ENCODE data around the gene MAP3K12. TPM values are rescaled to one million over a fixed set of nuclear protein-coding genes. Genes with fewer than 3 reads are reported as not detected.

The MAP3K12 gene
- total RNA-seq, 1 donor from 2014 or later = 11.1 TPM

DNA sequence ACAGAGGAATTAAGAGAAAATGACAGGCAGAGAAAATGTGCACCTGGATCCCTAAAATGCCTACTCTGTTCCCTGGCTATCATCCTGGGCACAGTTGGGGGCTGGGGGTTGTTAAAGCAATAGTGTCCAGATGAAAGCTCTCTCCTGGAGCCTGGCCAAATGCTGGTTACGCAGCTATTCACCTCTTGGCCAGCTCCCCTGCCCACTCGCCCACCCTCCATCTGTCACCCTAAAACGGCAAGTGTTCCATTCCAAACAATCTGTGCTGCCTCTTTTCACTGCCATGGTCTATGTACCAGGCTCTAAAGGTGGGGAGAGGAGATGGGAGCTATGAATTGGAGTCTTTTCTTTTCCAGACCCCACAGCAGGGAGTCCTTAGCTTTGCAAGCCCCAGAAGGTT lies 32.8 kb upstream of the MAP3K12 start:
- FAIRE-seq (no peak), DNase-seq (ENCODE audit: low read depth) (no peak)
- Histone ChIP-seq H3K4me2 (ENCODE audit: low read length) (no peak overlapping the region), H3K79me2 (ENCODE audit: insufficient read depth, low read length) (no peaks in the 10 kb centered on the region), H2AFZ (ENCODE audit: low read depth, low read length) (no peak overlapping the region), H3K36me3 (ENCODE audit: insufficient read depth, low read length) (peaks cover 33% of the 10 kb centered on the region), H3K9me3 (ENCODE audit: insufficient read depth, low read depth, low read length) (no peaks in the 10 kb centered on the region), H3K27ac (ENCODE audit: low read depth, low read length) (no peak overlapping the region), H3K4me1 (ENCODE audit: insufficient read depth, low read length) (no peaks in the 10 kb centered on the region), H3K9ac (ENCODE audit: low read length) (no peak overlapping the region), H3K4me3 (ENCODE audit: insufficient read depth, low read depth, low read length) (no peak overlapping the region), H3K27me3 (ENCODE audit: insufficient read depth, low read length) (no peaks in the 10 kb centered on the region), H4K20me1 (ENCODE audit: insufficient read depth, low read length) (no peaks in the 10 kb centered on the region)
- H3K36me3 Mint-ChIP-seq (ENCODE audit: low read depth, unreplicated experiment) = peaks cover 32% of the 10 kb centered on the region
- TF ChIP-seq, protein P1, sequence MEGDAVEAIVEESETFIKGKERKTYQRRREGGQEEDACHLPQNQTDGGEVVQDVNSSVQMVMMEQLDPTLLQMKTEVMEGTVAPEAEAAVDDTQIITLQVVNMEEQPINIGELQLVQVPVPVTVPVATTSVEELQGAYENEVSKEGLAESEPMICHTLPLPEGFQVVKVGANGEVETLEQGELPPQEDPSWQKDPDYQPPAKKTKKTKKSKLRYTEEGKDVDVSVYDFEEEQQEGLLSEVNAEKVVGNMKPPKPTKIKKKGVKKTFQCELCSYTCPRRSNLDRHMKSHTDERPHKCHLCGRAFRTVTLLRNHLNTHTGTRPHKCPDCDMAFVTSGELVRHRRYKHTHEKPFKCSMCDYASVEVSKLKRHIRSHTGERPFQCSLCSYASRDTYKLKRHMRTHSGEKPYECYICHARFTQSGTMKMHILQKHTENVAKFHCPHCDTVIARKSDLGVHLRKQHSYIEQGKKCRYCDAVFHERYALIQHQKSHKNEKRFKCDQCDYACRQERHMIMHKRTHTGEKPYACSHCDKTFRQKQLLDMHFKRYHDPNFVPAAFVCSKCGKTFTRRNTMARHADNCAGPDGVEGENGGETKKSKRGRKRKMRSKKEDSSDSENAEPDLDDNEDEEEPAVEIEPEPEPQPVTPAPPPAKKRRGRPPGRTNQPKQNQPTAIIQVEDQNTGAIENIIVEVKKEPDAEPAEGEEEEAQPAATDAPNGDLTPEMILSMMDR (IDR thresholded peaks at IDR 0.05; ENCODE audit: insufficient read depth, low read depth, low read length) = no peak
- no peaks in the 10 kb centered on the region for H3K27me3 Mint-ChIP-seq (ENCODE audit: low read depth, unreplicated experiment)
- no peaks in the 10 kb centered on the region for H3K9me3 Mint-ChIP-seq (ENCODE audit: unreplicated experiment)
- H3K4me1 Mint-ChIP-seq (ENCODE audit: low read depth, unreplicated experiment) = no peaks in the 10 kb centered on the region
- H3K4me3 Mint-ChIP-seq (ENCODE audit: unreplicated experiment) = no peak overlapping the region
- H3K27ac Mint-ChIP-seq (ENCODE audit: unreplicated experiment) = no peak overlapping the region

DNA sequence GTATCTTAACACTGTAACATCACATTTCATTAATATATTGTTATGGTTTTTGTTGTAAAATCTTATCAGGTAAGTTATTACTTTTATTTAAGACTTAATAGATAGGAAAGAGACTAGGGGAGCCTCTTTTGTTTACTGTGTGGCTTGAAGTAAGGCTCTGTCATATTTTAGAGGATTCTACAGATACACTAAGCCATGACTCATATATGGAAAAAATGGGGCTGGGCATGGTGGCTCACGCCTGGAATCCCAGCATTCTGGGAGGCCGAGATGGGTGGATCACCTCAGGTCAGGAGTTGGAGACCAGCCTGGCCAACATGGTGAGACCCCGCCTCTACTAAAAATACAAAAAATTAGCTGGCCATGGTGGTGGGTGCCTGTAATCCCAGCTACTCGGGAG lies 31.7 kb upstream of the MAP3K12 start:
- Mint-ChIP-seq H3K4me1 (ENCODE audit: low read depth, unreplicated experiment) (no peaks in the 10 kb centered on the region), H3K27me3 (ENCODE audit: low read depth, unreplicated experiment) (no peaks in the 10 kb centered on the region), H3K36me3 (ENCODE audit: low read depth, unreplicated experiment) (peaks cover 30% of the 10 kb centered on the region), H3K27ac (ENCODE audit: unreplicated experiment) (no peak overlapping the region), H3K4me3 (ENCODE audit: unreplicated experiment) (no peak overlapping the region), H3K9me3 (ENCODE audit: unreplicated experiment) (no peaks in the 10 kb centered on the region)
- peaks cover 29% of the 10 kb centered on the region for H3K36me3 ChIP-seq (ENCODE audit: insufficient read depth, low read length)
- no peaks in the 10 kb centered on the region for H3K9me3 ChIP-seq (ENCODE audit: insufficient read depth, low read depth, low read length)
- no peaks in the 10 kb centered on the region for H3K27me3 ChIP-seq (ENCODE audit: insufficient read depth, low read length)
- no peaks in the 10 kb centered on the region for H3K79me2 ChIP-seq (ENCODE audit: insufficient read depth, low read length)
- DNase-seq (ENCODE audit: low read depth) (peak; percentile 40), FAIRE-seq (no peak)
- H2AFZ ChIP-seq (ENCODE audit: low read depth, low read length) = no peak overlapping the region
- H4K20me1 ChIP-seq (ENCODE audit: insufficient read depth, low read length) = no peaks in the 10 kb centered on the region
- H3K9ac ChIP-seq (ENCODE audit: low read length) = no peak overlapping the region
- H3K4me3 ChIP-seq (ENCODE audit: insufficient read depth, low read depth, low read length) = no peak overlapping the region
- no peaks in the 10 kb centered on the region for H3K4me1 ChIP-seq (ENCODE audit: insufficient read depth, low read length)
- no peak for TF ChIP-seq EZH2 (IDR thresholded peaks at IDR 0.05; ENCODE audit: insufficient read depth, low read length)
- TF ChIP-seq, protein P1 (IDR thresholded peaks at IDR 0.05; ENCODE audit: insufficient read depth, low read depth, low read length) = no peak
- no peak overlapping the region for H3K4me2 ChIP-seq (ENCODE audit: low read length)
- H3K27ac ChIP-seq (ENCODE audit: low read depth, low read length) = no peak overlapping the region

DNA sequence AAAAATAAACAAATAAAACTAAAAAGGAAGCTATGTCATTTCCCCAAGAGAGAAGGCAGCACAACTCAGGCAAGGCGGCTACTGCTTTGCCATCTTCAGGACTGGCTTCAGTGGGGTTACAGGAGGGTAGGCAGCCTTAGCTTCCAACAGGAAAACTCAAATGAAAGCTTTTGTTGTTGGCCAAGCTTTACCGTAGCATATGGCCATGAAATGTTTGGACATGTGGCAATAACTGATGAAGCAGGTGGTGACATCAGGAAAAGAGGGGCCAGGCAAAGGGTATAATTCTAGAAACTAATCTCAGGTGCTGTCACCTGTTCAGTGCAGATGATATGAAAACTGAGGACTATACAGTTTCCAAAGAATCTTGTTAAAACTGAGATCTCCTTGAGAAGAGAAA lies 30.8 kb upstream of the MAP3K12 start:
- TF ChIP-seq, protein P1 (IDR thresholded peaks at IDR 0.05; ENCODE audit: insufficient read depth, low read depth, low read length) = no peak
- no peak for TF ChIP-seq EZH2 (IDR thresholded peaks at IDR 0.05; ENCODE audit: insufficient read depth, low read length)
- Histone ChIP-seq H3K9ac (ENCODE audit: low read length) (no peak overlapping the region), H3K27ac (ENCODE audit: low read depth, low read length) (no peak overlapping the region), H2AFZ (ENCODE audit: low read depth, low read length) (no peak overlapping the region), H4K20me1 (ENCODE audit: insufficient read depth, low read length) (no peaks in the 10 kb centered on the region), H3K4me2 (ENCODE audit: low read length) (no peak overlapping the region), H3K27me3 (ENCODE audit: insufficient read depth, low read length) (no peaks in the 10 kb centered on the region), H3K36me3 (ENCODE audit: insufficient read depth, low read length) (peaks cover 27% of the 10 kb centered on the region), H3K4me3 (ENCODE audit: insufficient read depth, low read depth, low read length) (no peak overlapping the region), H3K79me2 (ENCODE audit: insufficient read depth, low read length) (no peaks in the 10 kb centered on the region), H3K4me1 (ENCODE audit: insufficient read depth, low read length) (no peaks in the 10 kb centered on the region), H3K9me3 (ENCODE audit: insufficient read depth, low read depth, low read length) (no peaks in the 10 kb centered on the region)
- H3K9me3 Mint-ChIP-seq (ENCODE audit: unreplicated experiment) = no peaks in the 10 kb centered on the region
- H3K27ac Mint-ChIP-seq (ENCODE audit: unreplicated experiment) = no peak overlapping the region
- FAIRE-seq = no peak
- no peaks in the 10 kb centered on the region for H3K27me3 Mint-ChIP-seq (ENCODE audit: low read depth, unreplicated experiment)
- no peak overlapping the region for H3K4me3 Mint-ChIP-seq (ENCODE audit: unreplicated experiment)
- peaks cover 29% of the 10 kb centered on the region for H3K36me3 Mint-ChIP-seq (ENCODE audit: low read depth, unreplicated experiment)
- no peaks in the 10 kb centered on the region for H3K4me1 Mint-ChIP-seq (ENCODE audit: low read depth, unreplicated experiment)
- DNase-seq (ENCODE audit: low read depth) = no peak
